GM18507 (cell line): ENCODE data around the gene LPAR3.

Experiments used
- DNase-seq: peaks from one replicate; pipeline ENCODE4 v3.0.0; 2011; ENCODE audit warnings: low read depth; ENCODE audit not compliant: insufficient read length; ENCODE audit errors: extremely low spot score
- FAIRE-seq: peaks from 2 replicates; lab custom pipeline; 2011; peaks lifted over from hg19 to GRCh38; lab: Jason Lieb, UNC

LPAR3 gene

GRCh38 chr1:84789014-84789413 is 104.0 kb downstream of the LPAR3 start:
- no peak for FAIRE-seq

GRCh38 chr1:84785271-84786036 is 107.6 kb downstream of the LPAR3 start:
- no peak for FAIRE-seq
- DNase-seq, result no peak

More at GRCh38 chr1:84789014-84789413, 104.0 kb downstream of the LPAR3 start:
- DNase-seq, result no peak

- no peak for FAIRE-seq
- DNase-seq, result no peak
These were observed 110.1 kb downstream of the LPAR3 start for GRCh38 chr1:84782881-84783280.

- FAIRE-seq (peak; percentile 75), DNase-seq (peak; percentile 39)
These were observed 110.8 kb downstream of the LPAR3 start for GRCh38 chr1:84781946-84782771.

GRCh38 chr1:84780000-84780716 is 112.8 kb downstream of the LPAR3 start:
- no peak for FAIRE-seq
- DNase-seq, result no peak

GRCh38 chr1:84776639-84777038 is 116.4 kb downstream of the LPAR3 start:
- FAIRE-seq (no peak), DNase-seq (no peak)

- DNase-seq (no peak), FAIRE-seq (no peak)
These were observed 117.5 kb downstream of the LPAR3 start for GRCh38 chr1:84775535-84775920.

GRCh38 chr1:84774669-84775534 is 118.1 kb downstream of the LPAR3 start:
- DNase-seq, result no peak

GRCh38 chr1:84773933-84774497 is 119.0 kb downstream of the LPAR3 start:
- DNase-seq (no peak), FAIRE-seq (no peak)

More at GRCh38 chr1:84774669-84775534, 118.1 kb downstream of the LPAR3 start:
- no peak for FAIRE-seq

GRCh38 chr1:84773195-84773594 is 119.8 kb downstream of the LPAR3 start:
- FAIRE-seq, result no peak
- no peak for DNase-seq

- peak; percentile 52 for DNase-seq
- FAIRE-seq, result peak; percentile 87
These were observed 120.5 kb downstream of the LPAR3 start for GRCh38 chr1:84772428-84772943.

- DNase-seq (no peak), FAIRE-seq (no peak)
These were observed 121.1 kb downstream of the LPAR3 start for GRCh38 chr1:84771895-84772294.

- FAIRE-seq (no peak), DNase-seq (no peak)
These were observed 122.5 kb downstream of the LPAR3 start for GRCh38 chr1:84770481-84770880.

GRCh38 chr1:84769636-84770035 is 123.4 kb downstream of the LPAR3 start:
- DNase-seq (no peak), FAIRE-seq (no peak)

GRCh38 chr1:84768634-84769033 is 124.4 kb downstream of the LPAR3 start:
- DNase-seq (no peak), FAIRE-seq (no peak)

- FAIRE-seq, result no peak
These were observed 128.9 kb downstream of the LPAR3 start for GRCh38 chr1:84763912-84764680.

GRCh38 chr1:84762664-84763063 is 130.3 kb downstream of the LPAR3 start:
- FAIRE-seq, result no peak
- DNase-seq, result no peak

More at GRCh38 chr1:84763912-84764680, 128.9 kb downstream of the LPAR3 start:
- no peak for DNase-seq
